ENCODE results near the gene LMTK2.
A peak's percentile ranks its signal among the peaks of the same experiment; 100 is the strongest.

LMTK2 gene

DNA sequence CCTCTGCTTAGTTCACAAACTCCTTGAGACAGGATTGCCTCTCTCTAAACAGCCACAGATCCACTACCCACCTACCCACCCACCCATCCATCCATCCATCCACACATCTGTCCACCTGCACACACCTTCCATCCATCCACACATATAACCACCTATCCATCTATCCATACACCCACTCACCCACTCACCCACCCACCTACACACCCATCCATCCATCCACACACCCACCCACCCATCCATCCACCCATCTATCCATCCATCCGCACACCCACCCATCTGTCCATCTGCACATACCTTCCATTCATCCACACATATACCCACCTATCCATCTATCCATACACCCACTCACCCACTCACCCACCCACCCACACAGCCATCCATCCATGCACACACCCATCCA lies 135.7 kb downstream of the LMTK2 start:
- TF ChIP-seq, protein P1, sequence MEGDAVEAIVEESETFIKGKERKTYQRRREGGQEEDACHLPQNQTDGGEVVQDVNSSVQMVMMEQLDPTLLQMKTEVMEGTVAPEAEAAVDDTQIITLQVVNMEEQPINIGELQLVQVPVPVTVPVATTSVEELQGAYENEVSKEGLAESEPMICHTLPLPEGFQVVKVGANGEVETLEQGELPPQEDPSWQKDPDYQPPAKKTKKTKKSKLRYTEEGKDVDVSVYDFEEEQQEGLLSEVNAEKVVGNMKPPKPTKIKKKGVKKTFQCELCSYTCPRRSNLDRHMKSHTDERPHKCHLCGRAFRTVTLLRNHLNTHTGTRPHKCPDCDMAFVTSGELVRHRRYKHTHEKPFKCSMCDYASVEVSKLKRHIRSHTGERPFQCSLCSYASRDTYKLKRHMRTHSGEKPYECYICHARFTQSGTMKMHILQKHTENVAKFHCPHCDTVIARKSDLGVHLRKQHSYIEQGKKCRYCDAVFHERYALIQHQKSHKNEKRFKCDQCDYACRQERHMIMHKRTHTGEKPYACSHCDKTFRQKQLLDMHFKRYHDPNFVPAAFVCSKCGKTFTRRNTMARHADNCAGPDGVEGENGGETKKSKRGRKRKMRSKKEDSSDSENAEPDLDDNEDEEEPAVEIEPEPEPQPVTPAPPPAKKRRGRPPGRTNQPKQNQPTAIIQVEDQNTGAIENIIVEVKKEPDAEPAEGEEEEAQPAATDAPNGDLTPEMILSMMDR (conservative IDR thresholded peaks at IDR 0.05), result no peak

DNA sequence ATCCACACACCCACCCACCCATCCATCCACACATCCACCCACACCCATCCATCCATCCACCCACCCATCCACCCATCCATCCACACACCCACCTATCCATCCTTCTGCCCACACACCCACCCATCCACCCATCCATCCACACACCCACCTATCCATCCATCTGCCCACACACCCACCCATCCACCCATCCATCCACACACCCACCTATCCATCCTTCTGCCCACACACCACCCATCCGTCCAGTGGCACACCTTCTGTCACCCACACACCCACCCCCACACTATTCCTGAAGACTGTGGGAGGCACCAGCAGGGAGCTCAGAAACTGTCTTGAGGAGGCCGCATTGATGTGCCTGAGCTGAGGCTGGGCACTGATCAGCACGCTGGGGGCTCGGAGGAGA lies 136.3 kb downstream of the LMTK2 start:
- no peak overlapping the region for H3K27ac ChIP-seq
- TF ChIP-seq, protein P1 (conservative IDR thresholded peaks at IDR 0.05), result no peak

More for the DNA sequence above, 135.7 kb downstream of the LMTK2 start:
- no peak overlapping the region for H3K27ac ChIP-seq

DNA sequence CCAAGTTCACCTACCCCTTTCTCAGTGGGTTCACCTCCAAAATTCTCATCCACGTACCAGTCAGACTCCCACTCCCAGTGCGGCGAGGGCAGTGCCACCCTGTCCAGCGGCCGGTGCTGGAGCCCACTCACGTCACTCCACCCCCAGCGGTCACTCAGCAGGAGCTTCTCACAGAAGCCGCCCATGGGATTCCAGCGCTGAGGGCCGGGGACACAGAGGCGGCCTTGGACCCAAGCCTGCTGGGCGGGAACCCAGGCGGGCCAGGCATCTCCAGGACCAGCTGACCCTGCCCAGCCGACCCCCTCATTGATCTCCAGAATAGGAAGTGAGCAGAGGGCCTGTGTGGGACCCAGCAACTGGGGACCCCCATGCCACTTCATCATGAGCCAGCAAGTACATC lies 138.2 kb downstream of the LMTK2 start:
- no peak overlapping the region for H3K27ac ChIP-seq
- TF ChIP-seq, protein P1 (conservative IDR thresholded peaks at IDR 0.05), result no peak

DNA sequence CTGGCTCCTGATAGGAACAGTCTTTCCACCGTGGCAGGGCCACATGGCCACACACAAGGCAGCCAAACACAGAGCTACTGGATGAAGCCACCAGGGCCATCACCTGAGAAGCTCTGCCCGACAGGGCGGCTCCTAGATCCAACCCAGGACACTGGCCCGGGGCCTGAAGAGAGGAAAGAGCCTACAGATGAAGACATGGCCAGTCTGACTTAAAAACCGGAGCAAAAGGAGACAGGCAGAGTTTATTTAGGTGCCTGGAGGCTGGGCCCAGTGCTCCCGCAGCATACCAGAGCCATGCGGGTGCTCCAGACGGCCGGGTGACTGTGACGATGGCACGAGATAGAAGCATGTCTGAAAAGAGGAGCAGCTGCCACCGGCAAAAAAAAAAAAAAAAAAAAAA lies 141.5 kb downstream of the LMTK2 start:
- no peak overlapping the region for H3K27ac ChIP-seq
- TF ChIP-seq, protein P1 (conservative IDR thresholded peaks at IDR 0.05), result no peak

DNA sequence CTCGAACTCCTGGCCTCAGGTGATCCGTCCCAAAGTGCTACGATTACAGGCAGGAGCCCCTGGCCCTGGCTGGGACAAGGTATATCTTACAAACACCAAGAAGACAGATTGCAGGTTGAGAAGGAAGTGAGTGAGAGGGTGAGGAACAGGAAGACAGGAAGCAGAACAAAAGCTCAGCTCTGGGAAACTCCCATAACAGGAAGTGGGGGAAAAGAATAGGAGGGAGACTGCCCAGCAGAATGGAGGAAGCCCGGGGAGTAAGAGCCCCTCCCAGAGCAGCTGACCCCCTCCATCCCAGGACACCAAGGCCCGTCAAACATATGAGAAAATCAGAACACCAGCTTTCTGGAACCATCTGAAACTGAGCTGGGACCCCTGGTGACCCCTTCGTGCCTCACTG lies 142.4 kb downstream of the LMTK2 start:
- H3K27ac ChIP-seq, result peak overlapping the region; percentile 87; the same call in 1 of the 2 replicates
- TF ChIP-seq, protein P1 (conservative IDR thresholded peaks at IDR 0.05), result no peak

DNA sequence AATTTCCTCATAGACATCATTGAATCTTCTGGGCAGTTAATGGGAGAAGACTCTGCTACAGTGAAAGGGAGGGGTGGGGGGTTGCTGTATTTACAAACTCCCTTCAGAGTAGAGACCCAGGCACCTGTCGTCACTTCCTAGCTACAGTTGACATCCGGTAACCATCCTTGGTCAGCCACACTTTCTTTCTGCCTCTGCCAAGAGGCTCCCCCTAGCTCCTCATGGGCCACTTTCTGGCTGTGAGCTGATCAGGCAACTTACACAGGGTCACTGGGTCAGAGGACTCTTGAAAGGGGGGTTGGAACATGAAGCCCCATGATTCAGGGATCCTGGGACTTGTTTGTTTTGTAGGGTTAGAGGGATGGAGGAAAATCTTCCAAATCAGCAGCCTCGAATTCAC lies 144.1 kb downstream of the LMTK2 start:
- peak overlapping the region; percentile 87 for H3K27ac ChIP-seq
- TF ChIP-seq, protein P1 (conservative IDR thresholded peaks at IDR 0.05), result no peak

DNA sequence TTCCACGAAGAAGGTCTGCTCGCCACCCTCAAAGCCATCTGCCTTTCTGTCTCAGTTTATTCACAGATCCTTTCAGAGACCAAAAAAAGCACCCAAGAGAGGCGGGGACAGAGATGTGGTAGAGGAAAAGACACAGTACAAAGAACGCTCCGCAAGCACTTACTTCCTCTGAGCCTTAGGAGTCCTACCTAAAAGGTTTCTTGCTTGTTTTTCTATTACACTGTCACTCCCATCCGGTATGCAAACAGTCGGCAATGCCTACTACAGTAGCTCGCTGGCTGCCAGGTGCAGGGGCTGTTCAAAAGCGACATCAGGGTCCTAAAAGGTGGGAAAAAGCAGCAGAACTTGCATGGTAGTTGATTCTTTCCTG lies 144.6 kb downstream of the LMTK2 start:
- H3K27ac ChIP-seq, result peak overlapping the region; percentile 87
- TF ChIP-seq, protein P1 (conservative IDR thresholded peaks at IDR 0.05), result no peak
